HL-60 (cell line): Measurements from ENCODE around the gene CAMK1D.
"Not testable (repeated sequence)": the region's sequence is repeated elsewhere in the genome, so short reads cannot be mapped to it uniquely, and the experiment has no call there.

ENCODE experiments used
- DNase-seq, 2 experiments: peaks; one replicate each; pipeline ENCODE4 v3.0.0-alpha.2; 2010 to 2020; ENCODE audit warnings: low read depth in 1 of 2, low spot score in 1 of 2
- H3K27ac ChIP-seq: fragments of 250-450 bp; sonication (Bioruptor Pico); replicated peaks from 2 replicates; pipeline ENCODE4 v1.5.1; 2020; ENCODE audit warnings: mild to moderate bottlenecking, moderate library complexity
- H3K27me3 ChIP-seq: fragments of 250-450 bp; sonication (Bioruptor Pico); 2 replicates; pipeline ENCODE4 v1.5.1; 2021; ENCODE audit warnings: mild to moderate bottlenecking, moderate library complexity; ENCODE audit not compliant: insufficient read depth, poor library complexity, severe bottlenecking
- H3K4me3 ChIP-seq: replicated peaks from 2 replicates; pipeline ENCODE4 v1.5.1; 2011; ENCODE audit warnings: mild to moderate bottlenecking, control low read depth, low read length; ENCODE audit not compliant: insufficient read depth
- CTCF ChIP-seq: IDR thresholded peaks from one replicate; pipeline ENCODE4 v1.5.1; 2011; ENCODE audit warnings: low read length, control low read depth, inconsistent platforms; ENCODE audit not compliant: insufficient read depth
- GABPA ChIP-seq: IDR thresholded peaks from 2 replicates; pipeline ENCODE4 v1.6.1; 2012; ENCODE audit warnings: low read depth
- POLR2AphosphoS5 ChIP-seq: IDR thresholded peaks from 2 replicates; pipeline ENCODE4 v1.6.1; 2012; ENCODE audit warnings: low read depth
- REST ChIP-seq: IDR thresholded peaks from 2 replicates; pipeline ENCODE4 v1.6.1; 2012; ENCODE audit warnings: low read depth; ENCODE audit not compliant: insufficient replicate concordance
- SPI1 ChIP-seq: IDR thresholded peaks from 2 replicates; pipeline ENCODE4 v1.6.1; 2012; ENCODE audit warnings: low read depth, mild to moderate bottlenecking, borderline replicate concordance

CAMK1D gene

DNA sequence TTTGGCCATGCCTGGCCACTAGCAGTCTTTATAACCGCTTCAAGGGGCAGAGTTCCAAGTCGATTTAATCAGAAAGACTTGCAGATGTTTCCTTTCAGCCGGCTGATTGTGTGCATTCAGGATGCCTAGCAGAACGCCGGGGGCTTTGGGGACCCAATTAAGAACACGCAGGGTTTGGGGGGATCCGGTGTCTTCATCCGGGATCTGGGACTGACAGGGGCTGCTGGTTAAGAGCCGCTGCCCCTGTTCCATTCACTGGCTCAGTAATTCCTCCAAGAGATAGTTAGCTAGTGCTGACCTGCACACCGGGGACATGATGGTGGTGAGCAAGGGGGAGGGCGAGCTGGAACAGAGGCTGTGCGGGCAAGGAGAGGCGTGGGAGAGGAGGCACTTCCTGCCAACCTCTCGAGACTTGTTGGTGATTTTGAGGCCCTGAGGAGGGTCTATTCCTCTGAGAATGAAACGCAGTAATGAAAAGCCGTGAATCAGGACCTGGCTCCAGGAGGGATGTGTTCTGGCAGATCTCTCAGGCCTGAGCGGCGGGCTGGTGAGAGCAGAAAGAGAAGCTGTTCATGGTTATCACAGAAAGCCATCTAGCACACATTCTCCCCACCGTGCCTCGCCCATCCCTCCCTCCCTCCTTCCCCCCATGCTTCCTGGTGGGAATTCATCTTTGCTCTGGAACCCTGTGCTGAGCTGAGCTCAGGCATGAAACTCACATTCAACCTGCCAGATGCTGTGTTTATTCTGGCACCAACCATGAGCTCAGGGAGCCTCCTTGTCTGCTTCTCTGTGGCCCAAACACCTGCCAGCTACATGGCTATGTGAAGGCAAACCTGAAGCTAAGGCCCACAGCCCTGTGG is 500.2 kb downstream of the CAMK1D start:
- H3K4me3 ChIP-seq: no peak overlapping the region
- no peaks in the 10 kb centered on the region for H3K27me3 ChIP-seq
- H3K27ac ChIP-seq: no peak overlapping the region
- TF ChIP-seq SPI1 (no peak), CTCF (no peak), POLR2AphosphoS5 (no peak), REST (no peak), GABPA (no peak)
- no peak for DNase-seq

- Histone ChIP-seq H3K27me3 (no peaks in the 10 kb centered on the region), H3K27ac (no peak overlapping the region), H3K4me3 (no peak overlapping the region)
- no peak for TF ChIP-seq SPI1
- no peak for DNase-seq
Observed at GRCh38 chr10:12852687-12853086, 503.3 kb downstream of the CAMK1D start.

GRCh38 chr10:12854988-12855387 is 505.6 kb downstream of the CAMK1D start:
- H3K4me3 ChIP-seq: no peak overlapping the region
- DNase-seq: no peak
- no peak for TF ChIP-seq POLR2AphosphoS5
- no peak for TF ChIP-seq SPI1
- no peak for TF ChIP-seq REST
- TF ChIP-seq CTCF: no peak
- TF ChIP-seq GABPA: no peak
- no peaks in the 10 kb centered on the region for H3K27me3 ChIP-seq
- no peak overlapping the region for H3K27ac ChIP-seq

DNA sequence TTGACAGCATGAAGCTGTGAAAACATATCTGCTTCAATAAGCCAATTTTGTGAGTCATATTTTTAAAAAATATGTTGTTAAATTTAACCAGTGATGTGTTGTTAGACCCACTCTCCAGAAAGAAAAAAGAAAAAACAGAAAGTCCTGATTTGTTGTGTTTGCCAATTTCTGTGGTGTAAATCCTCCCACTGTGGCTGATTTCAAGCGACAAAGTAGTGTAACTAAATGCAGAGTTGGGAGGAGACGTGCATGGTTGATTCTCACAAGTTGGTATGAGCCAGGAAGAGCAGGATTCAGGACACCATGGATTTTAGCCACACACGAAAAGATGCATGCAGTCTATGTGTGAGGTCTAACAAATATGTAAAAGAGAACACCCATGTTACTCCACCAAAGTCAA is 513.1 kb downstream of the CAMK1D start:
- Histone ChIP-seq H3K27ac (no peak overlapping the region), H3K4me3 (no peak overlapping the region), H3K27me3 (no peaks in the 10 kb centered on the region)
- DNase-seq: no peak
- TF ChIP-seq CTCF (no peak), POLR2AphosphoS5 (no peak), SPI1 (no peak), GABPA (no peak), REST (no peak)

- H3K27ac ChIP-seq, DNase-seq, H3K27me3 ChIP-seq, H3K4me3 ChIP-seq: not testable (repeated sequence)
Observed at GRCh38 chr10:12865515-12865914, 516.2 kb downstream of the CAMK1D start.
